Measurements from ENCODE around the gene SLC13A5.

Gene SLC13A5

DNA sequence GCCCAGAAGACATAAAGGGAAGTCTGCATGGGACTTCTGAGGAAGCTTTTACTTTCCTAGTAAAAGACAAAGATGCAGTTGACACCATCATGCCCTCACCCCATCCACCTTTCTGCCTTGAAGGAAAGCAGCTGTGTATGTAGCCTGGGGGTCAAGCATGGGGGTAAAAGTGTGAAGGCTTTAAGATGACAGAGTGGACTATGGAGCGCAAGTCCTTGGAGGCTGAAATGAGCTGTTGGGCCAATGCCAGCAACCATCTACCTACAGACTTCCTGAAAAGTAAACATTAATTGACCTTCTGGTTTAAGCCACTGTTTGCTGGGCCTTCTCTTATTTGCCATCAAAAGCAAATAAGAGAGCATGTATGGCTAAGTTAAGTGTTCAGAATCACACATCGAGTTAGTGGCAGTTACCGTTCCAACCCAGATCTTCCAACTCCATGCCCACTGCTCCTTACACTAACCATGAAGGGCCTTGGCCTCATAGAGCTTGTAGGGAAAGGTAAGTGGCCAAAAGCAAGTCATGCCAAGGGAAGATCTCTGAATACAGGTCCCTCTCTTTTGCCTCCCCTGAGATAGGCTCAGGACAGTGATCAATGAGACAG lies 30.0 kb downstream of the SLC13A5 start:
- no peak for DNase-seq (ENCODE audit: low read depth)
- TF ChIP-seq, protein P1, sequence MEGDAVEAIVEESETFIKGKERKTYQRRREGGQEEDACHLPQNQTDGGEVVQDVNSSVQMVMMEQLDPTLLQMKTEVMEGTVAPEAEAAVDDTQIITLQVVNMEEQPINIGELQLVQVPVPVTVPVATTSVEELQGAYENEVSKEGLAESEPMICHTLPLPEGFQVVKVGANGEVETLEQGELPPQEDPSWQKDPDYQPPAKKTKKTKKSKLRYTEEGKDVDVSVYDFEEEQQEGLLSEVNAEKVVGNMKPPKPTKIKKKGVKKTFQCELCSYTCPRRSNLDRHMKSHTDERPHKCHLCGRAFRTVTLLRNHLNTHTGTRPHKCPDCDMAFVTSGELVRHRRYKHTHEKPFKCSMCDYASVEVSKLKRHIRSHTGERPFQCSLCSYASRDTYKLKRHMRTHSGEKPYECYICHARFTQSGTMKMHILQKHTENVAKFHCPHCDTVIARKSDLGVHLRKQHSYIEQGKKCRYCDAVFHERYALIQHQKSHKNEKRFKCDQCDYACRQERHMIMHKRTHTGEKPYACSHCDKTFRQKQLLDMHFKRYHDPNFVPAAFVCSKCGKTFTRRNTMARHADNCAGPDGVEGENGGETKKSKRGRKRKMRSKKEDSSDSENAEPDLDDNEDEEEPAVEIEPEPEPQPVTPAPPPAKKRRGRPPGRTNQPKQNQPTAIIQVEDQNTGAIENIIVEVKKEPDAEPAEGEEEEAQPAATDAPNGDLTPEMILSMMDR (IDR thresholded peaks at IDR 0.05; ENCODE audit: control insufficient read depth, insufficient read depth, low read depth, low read length, missing control alignments) = no peak
- no peak overlapping the region for H3K4me3 ChIP-seq (ENCODE audit: control insufficient read depth, low read depth, low read length)

DNA sequence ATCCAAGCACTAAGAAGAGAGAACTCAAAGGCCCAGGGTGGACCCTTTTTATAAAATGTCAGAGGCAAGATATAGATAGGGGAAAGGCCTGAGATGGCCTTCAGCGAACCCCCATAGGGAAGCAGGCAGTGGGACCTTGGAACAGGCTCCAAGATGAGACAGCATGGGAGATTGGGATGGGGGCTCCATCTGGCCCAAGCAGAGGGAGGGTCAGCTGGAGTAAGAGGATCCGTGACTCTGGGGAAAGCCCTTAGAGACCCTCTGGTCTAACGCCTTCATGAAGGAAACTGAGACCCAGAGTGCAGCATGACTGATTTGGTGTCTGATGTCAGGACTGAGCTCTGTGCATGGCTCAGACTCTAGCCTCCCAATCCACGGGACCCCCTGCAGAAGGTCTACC lies 30.8 kb downstream of the SLC13A5 start:
- TF ChIP-seq, protein P1 (IDR thresholded peaks at IDR 0.05; ENCODE audit: control insufficient read depth, insufficient read depth, low read depth, low read length, missing control alignments) = no peak
- DNase-seq (ENCODE audit: low read depth) = no peak
- H3K4me3 ChIP-seq (ENCODE audit: control insufficient read depth, low read depth, low read length) = no peak overlapping the region

DNA sequence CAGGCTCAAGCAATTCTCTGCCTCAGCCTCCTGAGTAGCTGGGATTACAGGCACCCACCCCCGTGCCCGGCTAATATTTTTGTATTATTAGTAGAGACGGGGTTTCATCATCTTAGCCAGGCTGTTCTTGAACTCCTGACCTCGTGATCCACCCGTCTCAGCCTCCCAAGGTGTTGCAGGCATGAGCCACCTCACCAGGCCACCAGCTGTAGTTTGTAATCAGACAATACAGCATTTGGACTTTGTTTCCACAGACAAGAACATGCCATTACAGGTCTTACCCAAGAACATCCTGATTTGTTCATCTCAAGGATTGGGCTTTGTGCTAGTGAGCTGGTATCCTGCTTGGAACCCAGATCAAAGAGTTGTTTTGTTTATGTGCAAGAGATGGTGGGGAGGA lies 31.5 kb downstream of the SLC13A5 start:
- TF ChIP-seq, protein P1 (IDR thresholded peaks at IDR 0.05; ENCODE audit: control insufficient read depth, insufficient read depth, low read depth, low read length, missing control alignments) = no peak
- DNase-seq (ENCODE audit: low read depth) = no peak
- H3K4me3 ChIP-seq (ENCODE audit: control insufficient read depth, low read depth, low read length) = no peak overlapping the region

DNA sequence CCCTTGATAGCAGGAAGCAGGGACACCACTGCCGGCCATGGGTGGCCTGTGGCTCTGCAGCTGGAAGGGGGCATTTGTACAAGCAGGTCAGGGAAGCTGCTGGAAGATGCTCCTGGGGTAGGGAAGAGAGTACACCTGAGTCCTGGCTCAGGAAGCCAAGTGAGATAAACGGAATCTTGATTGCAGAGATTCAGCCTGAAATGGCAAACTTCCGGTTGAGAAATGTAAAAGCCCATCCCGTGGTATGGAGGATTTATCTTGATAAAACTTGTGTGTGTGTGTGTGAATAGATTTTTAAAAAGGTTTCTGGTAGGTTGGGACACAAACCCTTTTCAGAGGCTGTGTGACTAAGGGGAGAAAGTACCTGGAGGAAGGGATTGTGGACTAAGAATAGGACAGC lies 32.0 kb downstream of the SLC13A5 start:
- TF ChIP-seq, protein P1 (IDR thresholded peaks at IDR 0.05; ENCODE audit: control insufficient read depth, insufficient read depth, low read depth, low read length, missing control alignments) = no peak
- DNase-seq (ENCODE audit: low read depth) = no peak

DNA sequence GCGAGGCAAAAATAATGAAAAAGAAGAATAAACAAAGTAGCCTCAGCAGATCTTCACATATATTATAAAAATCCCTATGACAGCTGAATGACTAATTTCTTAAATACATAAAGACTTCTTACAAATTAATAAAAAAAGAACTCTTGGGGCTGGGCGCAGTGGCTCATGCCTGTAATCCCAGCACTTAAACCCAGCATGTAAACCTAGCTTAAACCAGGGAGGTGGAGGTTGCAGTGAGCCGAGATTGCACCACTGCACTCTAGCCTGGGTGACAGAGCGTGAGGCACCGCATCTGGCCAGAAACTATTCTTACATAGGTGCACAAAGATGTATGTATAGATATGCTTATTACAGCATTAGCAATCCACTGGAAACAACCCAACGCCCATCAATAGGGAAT lies 33.9 kb downstream of the SLC13A5 start:
- TF ChIP-seq, protein P1 (IDR thresholded peaks at IDR 0.05; ENCODE audit: control insufficient read depth, insufficient read depth, low read depth, low read length, missing control alignments) = no peak
- no peak for DNase-seq (ENCODE audit: low read depth)

More for the DNA sequence above, 32.0 kb downstream of the SLC13A5 start:
- H3K4me3 ChIP-seq (ENCODE audit: control insufficient read depth, low read depth, low read length) = no peak overlapping the region

DNA sequence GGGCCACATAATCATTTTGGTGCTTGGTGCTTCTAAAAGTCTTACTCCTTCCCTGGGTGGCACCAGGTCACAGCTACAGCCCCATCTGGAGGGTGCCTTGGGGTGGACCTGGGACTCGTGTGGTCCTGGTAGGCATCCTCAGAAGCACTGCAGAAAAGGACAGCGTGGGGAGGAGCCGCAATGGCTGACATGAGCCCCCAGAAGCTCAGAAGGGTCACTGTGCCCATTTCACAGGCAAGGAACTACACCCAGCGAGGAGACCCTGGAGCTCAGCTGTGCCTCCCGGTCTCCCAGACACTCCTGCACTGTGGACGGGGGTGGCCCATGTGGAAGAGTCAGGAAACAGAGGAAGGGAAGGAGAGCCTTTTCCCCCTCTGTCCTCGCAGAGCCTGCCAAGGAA lies 35.2 kb downstream of the SLC13A5 start:
- TF ChIP-seq, protein P1 (IDR thresholded peaks at IDR 0.05; ENCODE audit: control insufficient read depth, insufficient read depth, low read depth, low read length, missing control alignments) = no peak
- DNase-seq (ENCODE audit: low read depth) = no peak
- no peak overlapping the region for H3K4me3 ChIP-seq (ENCODE audit: control insufficient read depth, low read depth, low read length)

More for the DNA sequence above, 33.9 kb downstream of the SLC13A5 start:
- no peak overlapping the region for H3K4me3 ChIP-seq (ENCODE audit: control insufficient read depth, low read depth, low read length)
